Measurements from ENCODE around the gene NCKAP1.

NCKAP1 gene

DNA sequence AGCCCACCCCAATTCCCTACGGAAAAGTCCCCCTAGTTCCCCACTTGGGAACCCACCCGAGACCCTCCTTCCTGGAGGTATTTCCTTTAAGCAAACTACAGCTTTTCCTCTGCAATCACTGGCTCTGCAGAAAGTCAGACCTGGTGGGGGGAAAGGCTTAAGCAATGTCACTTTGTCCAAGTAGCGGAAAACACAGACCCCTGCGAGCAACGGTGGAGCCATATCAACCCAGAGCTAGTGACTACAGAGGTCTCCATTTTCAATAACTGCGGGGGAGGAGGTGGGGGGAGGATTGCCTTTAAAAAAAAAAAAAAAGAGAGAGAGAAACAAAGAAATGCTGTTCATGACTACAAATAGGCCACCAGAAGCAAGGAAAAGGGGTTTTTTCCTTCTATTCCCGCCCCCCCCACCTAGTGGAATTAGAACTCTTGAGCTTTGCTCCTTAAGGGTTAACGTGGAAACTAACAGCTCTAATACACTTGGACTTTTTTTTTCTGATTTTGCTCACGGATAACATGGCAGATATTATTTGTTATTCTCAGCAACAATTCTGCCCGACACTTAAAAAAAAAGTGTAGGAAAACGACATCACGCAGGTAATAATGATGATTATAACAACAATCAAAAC is 170.7 kb downstream of the NCKAP1 start:
- DNase-seq, result no peak

DNA sequence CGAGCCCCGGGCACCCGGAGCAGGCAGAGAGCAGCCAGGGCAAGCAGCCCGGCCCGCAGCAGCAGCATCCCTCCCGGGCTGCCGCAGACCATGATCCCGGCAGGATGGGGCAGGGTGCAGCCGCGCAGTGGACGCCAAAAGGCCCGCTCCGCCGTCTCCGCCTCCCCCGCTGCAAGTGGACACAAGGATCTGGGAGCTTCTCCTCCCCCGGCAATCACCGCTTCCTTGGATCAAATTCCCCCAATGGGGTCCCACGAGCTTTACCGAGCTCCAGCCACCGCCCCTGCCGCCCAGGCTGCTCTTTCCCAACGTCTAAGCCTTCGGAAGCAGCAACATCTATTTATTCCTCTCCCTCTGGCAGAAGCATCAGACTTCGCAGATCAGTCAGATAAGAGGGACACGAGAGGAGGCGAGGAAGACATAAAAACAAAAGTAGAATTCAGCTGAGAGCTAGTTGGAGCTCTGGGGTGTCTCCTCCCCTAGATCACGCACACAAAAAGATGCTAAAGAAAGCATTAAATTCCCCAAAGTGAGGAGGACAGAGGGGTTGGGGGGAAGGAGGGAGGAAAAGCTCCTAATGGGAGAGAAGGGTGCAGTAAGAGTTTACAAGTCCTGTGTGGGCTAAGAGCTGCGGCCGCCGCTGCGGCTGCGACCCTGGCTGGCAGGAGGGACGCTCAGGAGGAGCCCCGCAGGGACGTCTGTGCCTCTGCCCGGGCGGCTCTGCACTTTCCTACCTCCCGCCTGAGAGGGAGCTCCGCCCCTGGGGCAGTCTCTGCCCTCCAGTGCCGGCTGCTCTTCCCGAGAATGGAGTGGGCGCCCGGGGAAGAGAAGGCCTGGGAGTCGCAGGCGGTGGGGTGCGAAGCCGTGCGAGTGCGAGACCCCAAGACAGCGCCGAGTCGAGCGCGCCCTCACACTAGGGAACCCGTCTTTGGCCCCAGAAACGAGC is 171.5 kb downstream of the NCKAP1 start, which contains the start of gene FRZB:
FRZB (minus strand) TSS at position 177 of the 946 bp plus-strand sequence; CDS start at position 92, 85 bp downstream.
- no peak for DNase-seq

DNA sequence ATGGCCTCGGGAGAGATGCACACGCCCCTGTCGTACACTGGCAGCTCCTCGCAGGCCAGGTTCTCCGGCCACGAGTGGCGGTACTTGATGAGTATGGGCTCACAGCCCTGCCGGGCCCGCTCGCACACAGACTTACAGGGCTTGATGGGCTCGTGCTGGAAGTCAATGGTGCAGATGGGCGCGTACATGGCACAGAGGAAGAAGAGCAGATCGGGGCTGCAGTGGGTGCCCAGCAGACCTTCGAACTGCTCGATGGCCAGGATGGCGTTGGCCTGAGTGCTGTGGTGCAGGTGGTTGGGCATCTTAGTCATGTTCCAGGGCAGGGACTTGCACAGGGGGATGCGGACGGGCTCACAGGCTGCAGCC is 172.2 kb downstream of the NCKAP1 start:
- DNase-seq, result no peak

DNA sequence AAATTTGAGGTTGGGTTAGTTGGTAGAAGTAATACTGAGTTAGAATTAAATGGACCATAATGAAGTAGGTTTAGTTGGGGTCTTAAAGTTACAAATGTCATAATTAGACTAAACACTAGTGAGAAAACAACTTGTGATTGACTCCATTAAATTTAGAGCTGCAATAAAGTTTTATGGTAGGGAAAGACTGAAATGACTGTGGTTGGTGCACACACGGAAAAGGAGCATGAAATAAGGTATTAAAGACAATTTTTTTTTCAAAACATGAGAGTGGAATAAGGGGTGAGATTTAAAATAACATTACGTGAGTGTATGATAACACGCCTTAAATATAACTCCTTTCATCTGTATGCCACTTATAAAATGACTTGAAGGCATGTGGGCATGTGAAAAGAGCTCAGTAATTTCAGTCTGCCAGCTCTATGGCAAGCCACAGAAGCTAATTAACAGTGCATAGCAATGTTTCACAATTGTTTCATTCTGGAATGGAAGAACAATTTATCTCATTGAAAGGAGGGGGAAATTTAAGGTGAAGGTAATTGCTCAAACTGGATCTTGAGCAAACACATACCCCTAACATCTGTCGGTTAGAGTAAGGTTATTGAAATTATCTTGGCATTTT is 173.2 kb downstream of the NCKAP1 start:
- no peak for DNase-seq

DNA sequence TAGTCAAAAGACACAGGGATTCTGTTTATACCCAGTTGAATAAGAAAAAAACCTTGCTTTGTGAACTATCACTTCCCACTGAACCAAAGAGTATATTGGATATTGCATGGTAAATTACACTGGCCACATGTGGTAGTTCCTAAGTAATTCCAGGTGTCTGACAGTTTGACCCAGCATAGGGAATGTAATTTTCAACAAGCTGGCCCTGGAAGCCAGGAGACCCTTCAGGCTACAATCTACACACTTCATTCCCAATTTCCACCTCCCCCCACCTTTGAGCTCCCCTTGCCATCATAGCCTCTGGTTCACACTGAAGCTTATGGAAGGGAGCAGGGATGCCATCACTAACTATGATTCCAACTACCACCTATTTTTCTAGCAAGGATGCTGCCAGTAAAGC is 174.6 kb downstream of the NCKAP1 start:
- no peak for DNase-seq

DNA sequence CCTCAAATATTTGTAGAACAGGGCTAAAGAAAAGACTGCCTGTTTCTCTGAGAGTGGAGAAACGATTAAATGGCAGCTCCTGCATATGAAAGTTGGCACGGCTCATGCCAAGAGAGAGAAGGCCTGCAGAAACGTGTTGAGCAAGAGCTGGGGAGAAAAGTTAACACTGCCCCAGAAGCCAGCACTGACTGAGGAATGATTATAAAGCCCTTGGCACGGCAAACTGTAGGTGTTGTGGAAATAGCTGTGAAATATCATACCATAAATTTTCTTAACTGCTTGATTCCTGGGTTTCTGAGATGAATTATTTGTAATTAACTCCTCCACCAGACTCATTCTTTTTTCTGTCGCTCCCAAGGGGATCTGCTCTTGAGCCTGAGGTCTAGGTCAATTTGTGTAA is 176.2 kb downstream of the NCKAP1 start:
- no peak for DNase-seq

DNA sequence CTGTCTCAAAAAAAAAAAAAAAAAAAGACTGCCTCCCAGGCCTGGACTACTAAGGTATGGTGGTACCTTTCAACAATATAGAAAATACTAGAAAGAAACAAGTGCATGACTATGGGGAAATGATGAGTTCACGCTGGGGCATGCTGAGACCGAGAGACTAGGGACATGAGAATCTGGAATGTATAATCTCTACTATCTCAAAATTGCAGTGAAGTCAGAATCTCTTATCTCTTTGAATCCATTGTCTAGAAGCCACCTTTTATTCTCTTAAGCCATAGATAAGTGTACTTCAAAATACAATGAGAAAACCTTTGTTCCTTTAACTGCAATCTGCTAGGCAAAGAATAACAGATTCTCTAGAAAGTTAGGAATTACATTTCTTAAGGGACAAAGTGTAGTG is 177.4 kb downstream of the NCKAP1 start:
- DNase-seq, result no peak
